ENCODE results near the gene IFT122.

IFT122 gene

DNA sequence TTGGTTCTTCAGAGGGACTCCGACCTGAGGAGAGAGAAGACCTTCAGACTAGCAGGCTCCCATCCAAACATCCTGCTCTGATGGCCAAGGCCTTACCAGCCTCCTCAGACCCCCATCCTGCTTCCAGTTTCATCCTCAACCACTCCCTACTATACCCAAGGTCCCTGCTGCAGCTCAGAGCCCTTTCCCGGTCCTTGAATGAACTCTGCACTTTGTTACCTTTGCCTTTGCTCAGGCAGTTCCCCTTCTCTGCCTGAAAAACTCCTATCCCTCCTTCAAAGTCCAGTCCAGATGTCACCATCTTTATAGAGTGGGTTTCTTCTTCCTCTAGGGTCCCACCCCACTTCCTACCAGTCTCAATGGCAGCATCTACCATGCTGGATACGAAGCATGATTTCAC is 24.6 kb upstream of the IFT122 start:
- no peak for DNase-seq

DNA sequence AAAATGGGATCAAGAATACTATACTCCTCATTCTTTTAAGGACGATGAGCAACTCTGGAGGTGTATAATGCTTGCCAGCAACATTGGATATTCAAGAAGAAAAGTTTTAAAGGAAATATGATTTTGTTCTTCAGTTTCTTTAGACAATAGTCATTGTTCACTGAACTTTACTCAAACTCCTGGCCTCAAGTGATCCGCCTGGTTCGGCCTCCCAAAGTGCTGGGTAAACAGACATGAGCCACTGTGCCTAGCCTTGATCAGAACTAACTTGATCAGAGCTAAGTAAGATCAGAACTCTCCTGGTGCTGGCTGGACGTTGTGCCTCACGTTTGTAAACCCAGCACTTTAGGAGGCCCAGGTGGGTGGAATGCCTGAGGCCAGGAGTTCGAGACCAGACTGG is 24.2 kb upstream of the IFT122 start:
- no peak for DNase-seq

DNA sequence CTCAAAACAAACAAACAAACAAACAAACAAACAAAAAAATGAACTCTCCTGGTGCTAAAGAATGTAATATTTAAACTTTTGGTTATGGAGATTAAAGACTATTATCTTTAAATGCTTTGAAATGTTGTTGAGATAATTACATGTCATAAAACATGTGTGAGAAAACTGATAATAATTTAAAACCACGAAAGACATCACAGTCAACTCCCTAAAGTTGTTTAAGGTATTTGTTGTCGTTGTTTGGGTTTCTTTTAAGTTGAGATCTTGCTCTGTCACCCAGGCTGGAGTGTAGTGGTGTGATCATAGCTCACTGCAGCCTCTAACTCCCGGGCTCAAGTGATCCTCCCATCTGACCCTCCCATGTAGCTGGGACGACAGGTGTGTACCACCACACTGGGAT is 23.6 kb upstream of the IFT122 start:
- no peak for DNase-seq

DNA sequence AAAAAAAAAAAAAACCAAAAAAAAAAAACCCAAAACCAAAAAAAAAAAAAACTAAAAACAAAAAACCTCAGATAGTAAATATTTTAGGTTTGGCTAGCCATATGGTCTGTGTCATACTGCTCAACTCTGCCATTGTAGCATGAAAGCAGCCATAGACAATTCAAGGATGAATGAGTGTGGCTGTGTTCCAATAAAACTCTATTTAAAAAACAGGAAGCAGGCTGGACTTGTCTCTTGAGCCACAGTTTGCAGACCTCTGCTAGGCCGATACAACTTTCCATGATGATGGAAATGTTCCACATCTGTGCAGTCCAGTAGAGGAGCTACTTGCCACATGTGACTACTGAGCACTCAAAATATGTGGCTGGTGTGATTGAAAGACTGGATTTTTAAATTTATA is 22.7 kb upstream of the IFT122 start:
- no peak for DNase-seq

DNA sequence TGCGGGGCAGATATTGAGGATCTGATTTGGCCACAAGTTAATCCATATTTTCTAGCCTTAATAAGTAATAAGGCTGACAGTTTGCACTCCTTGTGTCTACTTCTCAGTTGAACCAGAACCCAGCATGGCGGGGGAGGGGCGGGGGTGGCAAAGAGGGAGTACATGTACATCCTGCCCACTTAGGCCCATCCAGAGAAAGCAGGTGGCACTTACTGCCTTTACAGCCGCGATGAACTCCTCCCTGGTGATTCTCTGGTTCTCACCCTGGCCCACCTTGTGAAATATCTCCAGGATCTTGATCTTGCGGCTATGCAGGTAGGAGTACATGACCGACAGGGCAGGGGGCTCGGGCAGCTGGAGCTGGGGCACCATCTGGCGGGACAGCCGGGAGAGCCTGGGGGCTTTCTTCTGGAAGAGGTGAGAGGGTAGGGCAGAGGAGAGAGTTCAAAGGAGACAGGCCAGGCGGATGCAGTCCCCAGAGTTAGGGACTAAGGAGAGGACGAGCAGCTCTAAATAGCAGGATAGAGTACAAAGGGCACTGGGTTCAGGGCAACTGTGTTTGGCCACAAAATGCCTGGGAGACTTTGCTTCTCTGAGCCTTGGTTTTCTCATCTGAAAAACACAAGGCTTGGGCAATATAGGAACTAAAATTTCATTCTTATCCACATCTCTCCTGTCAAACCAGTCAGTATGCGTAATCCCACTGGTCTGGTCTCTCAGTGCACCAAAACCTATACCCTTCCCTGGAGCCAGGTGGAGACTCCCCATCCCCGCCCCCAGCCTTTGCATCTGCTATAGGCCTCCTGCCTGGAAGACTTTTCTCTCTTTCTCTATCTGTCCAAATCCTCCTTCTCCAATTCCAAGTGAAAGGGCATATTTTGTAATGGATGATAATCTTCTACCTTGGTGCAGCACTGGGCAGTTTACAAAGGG is 21.7 kb upstream of the IFT122 start:
- DNase-seq: no peak

DNA sequence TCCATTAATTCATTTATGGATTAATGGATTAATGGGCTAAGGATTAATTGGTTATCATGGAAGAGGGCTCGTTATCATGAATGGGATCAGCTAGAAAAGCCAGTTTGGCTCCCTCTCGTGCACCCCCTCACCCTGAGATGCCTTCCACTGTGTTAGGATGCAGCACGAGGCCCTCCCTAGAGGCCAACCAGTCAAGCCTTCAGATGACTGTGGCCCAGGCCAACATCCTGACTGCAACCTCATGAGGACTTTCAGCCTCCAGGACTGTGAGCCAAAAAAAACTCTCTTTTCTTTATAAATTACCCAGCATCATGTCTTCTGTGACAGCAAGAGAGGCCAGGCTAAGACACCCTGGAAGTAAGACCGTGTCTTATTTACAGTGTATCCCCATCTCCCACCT is 20.5 kb upstream of the IFT122 start:
- no peak for DNase-seq

DNA sequence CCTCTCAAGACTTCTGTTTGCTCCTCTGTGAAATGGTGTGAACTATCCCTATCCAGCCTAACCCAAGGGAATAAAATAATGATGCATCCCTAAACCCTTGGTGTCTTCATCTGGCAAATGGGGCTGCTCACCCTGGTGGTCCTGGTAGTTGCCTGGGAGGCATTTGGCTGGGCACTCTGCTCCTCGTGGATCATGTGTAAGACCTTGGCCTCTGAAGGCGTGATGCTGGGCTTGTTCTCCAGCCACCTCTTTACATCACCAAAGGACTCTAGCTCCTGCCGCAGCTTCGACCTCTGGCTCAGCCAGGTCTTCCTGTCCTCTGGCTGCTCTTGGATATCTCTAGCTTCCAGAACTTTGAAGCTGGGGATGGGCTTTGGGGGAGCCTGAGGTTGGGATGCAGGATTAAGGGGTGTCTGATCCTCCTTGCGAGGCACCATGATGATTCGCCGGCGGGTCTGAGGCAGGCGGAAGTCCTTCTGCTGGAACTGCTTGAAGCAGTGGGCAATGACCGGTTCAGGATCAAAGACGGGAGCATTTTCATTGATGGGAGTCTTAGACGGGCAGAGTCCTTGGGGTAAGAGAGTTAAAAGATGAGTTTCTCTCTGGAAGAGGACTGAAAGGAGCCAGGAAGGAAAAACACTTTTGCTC is 18.7 kb upstream of the IFT122 start:
- DNase-seq: no peak

DNA sequence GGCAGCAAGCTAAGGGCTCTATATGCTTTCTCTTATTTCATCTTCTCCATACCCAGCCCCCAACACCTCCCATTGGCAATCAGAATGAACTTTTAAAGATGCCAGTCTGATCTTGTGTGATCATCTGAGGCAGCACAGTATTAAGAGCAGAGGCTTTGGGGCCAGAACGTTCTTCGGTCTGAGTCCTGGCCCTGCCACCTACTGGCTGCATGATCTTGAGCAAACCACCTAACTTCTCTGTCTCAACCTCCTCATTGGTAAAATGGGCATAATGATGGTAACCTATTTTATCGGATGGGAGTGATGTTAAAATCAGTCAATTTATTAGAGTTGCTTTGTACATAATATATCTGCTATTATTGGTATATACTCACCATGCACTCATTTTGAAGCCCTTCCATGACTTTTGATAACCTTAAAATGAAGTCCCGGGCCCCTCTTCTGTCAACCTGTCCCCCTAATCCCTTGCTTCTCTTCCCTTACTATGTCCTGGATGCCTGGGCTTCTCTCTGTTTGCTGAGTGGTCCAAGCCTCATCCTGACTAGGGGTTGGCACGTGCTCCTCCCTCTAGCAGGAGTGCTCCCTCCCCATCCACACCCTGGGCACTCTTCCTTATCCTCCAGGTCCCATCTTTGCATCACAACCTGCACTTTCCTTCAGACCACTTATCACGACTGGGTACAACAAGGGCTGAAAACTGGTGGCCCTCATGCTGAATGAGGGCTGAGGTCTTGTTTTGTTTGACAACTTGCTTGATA is 17.9 kb upstream of the IFT122 start:
- DNase-seq: no peak

DNA sequence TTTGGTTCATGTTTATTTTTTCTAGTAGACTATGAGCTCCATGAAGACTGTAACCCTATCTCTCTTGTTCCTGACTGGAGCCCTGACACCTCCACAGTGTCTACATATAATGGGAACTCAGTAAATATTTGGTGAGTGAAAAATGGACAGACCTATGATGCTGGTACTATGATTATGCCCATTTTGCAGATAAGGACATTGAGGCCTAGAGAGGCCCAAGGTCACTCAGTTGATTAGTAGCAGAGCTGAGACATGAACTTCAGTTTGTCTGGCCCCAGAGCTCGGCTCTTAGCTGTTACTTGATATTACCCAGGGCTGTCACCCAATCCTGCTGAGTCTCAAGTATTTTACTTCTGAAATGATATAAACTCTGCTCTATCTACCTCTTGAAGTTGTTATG is 17.1 kb upstream of the IFT122 start:
- no peak for DNase-seq

DNA sequence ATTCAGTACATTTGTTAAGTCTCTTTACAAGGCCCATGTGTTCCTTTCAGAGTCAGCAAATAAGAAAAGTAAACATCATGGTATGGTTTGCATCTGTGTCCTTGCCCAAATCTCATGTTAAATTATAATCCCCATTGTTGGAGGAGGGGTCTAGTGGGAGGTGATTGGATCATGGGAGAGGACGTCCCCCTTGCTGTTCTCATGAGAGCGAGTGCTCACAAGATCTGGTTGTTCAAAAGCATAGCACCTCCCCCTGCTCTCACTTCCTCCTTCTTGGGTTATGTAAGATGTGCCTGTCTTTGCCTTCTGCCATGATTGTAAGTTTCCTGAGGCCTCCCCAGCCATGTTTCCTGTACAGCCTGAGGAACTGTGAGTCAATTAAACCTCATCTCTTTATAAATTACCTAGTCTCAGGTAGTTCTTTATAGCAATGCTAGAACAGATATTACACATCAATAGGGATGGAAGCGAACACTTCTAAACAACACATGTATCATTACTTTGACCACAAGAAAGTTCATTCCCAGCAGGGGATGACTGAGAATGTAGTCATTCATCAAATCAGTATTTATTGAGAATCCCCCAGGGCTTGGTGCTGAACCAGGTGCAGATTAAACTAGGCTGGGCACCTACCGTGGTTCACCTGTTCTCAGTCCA is 15.7 kb upstream of the IFT122 start:
- no peak for DNase-seq

DNA sequence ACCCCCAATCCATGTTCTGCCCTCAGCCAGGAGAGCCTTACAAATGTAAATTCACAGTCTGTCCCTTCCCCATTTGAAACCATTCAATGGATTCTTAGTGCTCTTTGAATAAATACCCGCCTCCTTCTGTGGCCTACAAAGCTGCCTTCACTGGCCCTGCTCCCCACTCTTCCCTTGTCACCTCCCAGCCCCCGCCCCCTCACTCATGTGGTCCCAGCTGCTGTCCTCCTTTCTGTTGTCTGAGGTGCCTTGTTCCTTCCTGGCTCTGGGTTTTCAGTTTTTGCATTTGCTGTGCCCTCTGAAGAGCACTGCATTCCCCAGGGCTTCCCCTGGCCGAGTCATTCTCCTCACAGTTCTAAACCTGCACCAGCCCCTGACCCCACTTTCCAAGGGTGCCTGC is 14.8 kb upstream of the IFT122 start:
- DNase-seq: no peak

DNA sequence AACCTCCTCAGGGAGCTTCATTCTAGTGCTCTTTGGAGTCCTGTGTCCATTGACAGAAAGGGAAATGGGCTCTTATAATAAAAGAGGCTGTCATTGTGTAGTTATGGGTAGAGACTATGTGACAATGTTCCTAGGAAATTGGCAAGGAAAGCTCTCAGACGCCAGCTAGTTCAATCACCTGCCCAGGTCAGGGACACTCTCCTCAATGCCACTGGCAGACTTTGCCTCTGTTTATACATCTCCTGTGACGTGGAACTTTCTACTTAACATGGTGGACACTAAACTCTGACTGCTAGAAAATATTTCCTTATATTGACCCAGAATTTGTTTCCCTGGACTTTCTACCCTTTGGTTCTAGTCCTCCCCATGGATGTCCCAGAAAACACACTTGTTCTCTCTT is 14.4 kb upstream of the IFT122 start:
- DNase-seq: no peak

DNA sequence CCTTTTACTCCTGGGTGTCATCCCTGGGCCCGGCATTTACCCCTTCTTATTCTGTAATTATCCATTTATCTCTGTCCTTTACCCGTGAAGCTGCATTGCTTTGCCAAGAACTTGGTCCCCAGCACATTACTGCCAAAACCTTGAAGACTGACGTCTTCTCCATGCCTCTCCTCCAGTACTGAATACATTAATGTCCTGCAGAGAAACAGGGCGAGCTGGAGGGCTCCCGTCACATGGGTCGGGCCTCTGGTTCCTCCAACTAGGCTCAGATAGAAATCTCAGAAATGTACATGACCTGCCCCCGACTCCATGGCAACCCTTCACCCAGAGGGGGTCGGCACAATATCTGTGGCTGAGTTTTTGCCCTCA is 12.0 kb upstream of the IFT122 start:
- DNase-seq: no peak

DNA sequence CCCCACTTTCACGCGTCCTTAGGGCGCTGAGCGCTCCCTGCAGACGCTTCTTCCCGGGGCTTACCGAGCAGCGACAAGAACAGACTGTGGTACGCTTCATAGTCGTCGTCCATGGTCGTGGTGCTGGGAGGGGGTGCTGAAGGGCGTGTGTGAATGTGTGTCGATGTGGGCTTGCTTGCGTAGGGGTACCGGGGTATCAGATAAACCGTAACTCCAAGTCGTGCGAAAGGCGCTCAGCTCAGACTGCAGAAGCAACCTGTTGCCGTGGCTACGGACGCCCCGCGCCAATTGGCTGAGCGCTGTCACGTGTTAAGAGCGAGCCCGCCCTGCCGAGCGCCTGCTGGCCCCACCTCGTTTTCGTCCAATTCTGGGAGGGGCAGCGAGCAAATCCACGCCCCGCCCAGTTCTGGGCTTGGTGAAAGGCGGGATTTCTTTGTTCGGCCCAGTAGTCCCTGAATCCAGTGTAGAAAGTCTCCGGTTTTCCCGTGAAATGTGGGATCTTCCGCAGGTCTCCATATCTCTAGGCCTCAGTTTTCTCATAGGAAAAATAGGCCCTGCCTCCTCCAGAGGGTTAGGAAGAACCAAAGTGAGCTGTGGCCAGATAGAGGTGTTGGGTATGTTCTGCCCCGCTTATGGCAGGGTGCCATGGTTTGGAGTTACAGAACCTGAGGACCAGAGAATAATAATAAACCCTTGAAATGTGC is 11.5 kb upstream of the IFT122 start, which contains the start of gene EFCAB12:
TSS of gene EFCAB12 (minus strand) at position 261 of the 704 bp plus-strand sequence. CDS start at position 113, 148 bp downstream.
- DNase-seq: peak; percentile 93

DNA sequence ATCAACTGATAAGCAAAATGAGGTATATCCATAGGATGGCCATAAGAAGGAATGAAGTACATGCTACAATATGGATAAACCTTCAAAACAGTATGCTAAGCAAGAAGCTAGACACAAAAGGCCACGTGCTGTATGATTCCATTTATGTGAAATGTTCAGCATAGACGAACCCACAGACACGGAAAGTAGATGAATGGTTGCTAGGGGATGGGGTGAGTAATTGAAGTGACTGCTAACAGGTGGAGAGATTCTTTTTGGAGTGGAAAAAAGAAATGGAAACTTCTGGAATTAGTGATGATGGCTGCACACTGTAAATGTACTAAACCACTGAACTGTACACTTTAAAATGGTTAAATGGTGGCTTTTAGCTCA is 11.0 kb upstream of the IFT122 start:
- no peak for DNase-seq

DNA sequence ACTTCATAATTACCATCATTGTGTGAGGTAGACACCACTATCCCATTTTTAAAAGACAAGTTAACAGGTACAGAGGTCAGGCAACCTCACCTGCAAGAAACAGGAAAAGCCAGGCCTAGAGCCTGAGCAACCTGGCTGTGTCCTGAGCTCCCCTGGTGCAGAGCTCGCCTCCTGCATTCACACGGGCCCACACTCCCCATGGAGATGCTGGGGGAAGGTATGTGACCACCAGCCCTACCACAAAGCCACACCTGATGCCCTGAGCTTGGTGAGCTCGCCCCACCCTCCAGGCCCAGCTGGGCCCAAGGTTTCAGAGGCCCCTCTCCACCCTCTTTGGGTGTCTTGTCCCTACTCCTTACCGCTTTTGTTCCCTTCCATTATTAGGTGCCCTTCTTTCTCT is 10.4 kb upstream of the IFT122 start:
- no peak for DNase-seq

DNA sequence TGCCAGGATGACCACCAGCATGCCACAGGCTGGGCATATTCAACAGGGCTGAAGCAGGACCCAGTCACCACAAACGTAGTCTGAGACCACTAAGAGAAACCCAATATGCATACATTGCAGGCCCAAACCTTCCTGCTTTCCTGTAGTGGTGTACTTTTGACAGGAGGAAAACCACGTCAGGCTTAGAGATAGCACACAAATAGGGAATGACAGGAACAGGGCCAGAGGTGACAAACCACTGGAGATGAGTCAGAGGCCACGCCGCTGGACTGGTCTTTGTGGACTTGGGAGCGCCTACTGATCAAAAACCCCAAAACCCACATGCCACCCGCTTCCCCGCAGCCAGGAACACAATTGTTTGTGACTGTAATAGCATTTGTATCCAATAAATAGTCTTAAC is 8.0 kb upstream of the IFT122 start:
- DNase-seq: no peak

DNA sequence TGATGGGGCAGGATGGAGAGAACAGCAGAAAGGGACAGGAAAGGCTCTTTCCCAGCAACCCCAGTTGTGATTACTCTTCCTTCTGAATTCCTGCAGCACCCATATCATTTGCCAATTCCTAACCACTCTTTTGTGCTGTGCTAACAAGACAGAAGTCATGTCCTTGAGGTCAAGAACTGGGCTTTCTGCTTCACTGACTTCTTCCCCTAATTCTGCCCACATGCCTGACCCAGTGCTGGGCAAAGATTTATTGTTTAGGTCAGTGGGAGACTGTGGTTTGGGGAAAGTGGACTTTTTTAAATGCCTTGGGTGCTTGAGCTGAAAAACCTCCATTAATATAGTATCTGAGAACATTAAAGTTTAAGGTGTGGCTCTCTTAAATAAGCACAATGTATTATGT is 7.4 kb upstream of the IFT122 start:
- no peak for DNase-seq

DNA sequence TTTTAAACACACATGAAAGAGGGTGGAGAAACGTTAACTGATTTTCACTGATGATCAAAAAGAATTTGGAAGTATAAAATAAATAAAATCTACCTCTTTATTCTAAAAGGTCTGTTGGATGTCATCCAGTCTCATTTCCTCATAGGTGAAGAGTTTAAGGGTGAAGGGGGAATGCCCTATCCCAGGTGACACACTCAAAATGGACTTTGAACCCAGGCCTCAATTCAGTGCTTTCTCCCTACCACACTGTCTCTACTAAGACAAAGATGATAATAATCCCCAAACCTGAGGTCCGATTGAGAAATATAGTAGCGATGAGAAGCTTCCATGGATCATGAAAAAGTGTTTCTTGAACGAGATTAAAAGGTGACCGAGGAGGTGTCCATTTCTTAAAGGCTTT is 6.5 kb upstream of the IFT122 start:
- no peak for DNase-seq

DNA sequence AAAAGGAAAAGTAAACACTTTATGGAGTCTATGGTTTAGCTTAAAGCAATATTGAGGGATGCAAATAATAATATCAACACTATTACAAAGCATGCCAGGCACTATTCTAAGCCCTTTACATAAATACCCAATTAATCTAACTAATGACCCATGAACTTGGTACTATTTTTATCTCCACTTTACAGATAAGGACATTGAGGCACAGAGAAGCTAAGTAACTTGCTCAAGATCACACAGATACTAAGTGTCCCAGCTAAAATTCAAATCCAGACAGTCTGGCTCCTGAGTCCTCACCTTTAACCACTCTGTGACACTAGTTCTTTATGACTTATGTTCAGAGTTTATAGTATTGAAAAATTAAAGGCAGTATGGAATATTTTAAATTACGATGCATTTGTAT is 5.9 kb upstream of the IFT122 start:
- DNase-seq: no peak

DNA sequence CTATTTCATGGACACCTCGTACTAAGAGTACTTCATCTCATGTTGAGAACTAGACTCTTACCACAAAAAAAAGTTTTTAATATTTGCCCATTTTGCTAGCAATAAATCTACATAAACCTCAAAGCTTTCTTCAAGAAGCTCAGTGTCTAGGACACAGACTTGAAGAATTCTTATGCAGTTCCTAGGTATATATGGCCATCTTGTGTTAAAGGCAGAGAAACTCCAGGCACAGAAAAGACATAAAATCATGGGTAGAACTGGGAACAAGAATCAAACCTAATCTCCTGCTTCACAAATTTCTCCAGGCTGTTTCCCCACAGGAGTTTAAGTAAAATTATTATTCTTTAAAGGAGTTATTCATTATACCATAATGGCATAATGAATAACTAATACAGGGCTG is 4.7 kb upstream of the IFT122 start:
- no peak for DNase-seq

DNA sequence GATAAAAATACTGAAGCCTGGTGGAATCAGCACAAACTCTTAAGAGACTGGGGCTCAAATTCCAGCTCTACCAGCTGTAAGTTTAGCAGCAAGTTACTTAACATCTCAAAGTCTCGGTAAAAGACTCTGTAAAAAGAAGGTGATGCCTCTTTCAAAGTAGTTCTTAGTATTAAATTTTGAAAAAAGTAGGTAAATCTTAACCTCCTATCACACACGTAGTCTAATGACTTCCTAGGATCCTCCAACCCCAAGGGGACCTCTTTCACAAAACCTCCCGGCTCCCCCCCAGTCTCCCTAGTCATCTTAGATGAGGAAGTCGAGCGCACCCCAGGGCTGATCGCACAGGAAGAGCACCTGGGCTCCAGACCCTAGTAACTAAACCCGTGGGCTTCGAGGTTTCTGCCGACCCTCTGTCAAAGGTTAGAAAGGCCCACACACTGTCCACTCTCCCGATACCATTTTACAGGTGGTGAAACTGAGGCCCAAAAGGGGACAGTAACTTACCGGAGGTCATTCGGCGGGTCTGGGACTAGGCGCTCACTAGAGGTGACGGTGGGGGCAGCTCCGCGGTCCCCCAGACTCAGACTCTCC is 703 bp upstream of the IFT122 start:
- no peak for DNase-seq

All from NCI-H345 (cell line).